GM21576 (cell line): Measurements from ENCODE around the gene SH3TC1.

Experiments
- ATAC-seq: cut with Tn5 transposase; IDR thresholded peaks from one replicate; pipeline ENCODE4 v1.9.1; 2021; ENCODE audit warnings: mild to moderate bottlenecking, moderate library complexity; ENCODE audit not compliant: unreplicated experiment

SH3TC1 gene

GRCh38 chr4:8212622-8213021 lies 13.5 kb downstream of the SH3TC1 start:
- no peak for ATAC-seq

GRCh38 chr4:8213121-8213520 lies 14.0 kb downstream of the SH3TC1 start:
- no peak for ATAC-seq

DNA sequence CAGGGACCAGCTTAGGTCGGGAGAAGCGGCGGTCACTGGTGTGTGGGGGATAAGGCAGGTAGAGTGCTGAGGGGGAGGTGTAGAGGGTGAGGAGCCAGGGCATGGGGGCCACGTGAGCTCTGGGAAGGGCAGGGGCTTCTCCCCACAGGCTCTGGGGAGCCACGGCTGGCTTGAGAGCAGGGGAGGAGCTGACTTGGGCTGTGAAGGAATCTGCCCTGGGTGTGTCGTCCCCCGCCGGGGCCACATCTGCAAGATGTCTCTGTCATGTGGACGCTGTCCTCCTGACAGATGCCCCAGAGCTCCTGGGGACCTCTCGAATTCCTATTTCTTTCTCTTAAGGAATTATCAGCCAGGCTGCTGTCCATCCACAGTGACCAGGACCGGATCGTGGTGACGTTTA lies 15.0 kb downstream of the SH3TC1 start:
- ATAC-seq: no peak

- no peak for ATAC-seq
Observed at GRCh38 chr4:8215001-8215427, 15.9 kb downstream of the SH3TC1 start.

DNA sequence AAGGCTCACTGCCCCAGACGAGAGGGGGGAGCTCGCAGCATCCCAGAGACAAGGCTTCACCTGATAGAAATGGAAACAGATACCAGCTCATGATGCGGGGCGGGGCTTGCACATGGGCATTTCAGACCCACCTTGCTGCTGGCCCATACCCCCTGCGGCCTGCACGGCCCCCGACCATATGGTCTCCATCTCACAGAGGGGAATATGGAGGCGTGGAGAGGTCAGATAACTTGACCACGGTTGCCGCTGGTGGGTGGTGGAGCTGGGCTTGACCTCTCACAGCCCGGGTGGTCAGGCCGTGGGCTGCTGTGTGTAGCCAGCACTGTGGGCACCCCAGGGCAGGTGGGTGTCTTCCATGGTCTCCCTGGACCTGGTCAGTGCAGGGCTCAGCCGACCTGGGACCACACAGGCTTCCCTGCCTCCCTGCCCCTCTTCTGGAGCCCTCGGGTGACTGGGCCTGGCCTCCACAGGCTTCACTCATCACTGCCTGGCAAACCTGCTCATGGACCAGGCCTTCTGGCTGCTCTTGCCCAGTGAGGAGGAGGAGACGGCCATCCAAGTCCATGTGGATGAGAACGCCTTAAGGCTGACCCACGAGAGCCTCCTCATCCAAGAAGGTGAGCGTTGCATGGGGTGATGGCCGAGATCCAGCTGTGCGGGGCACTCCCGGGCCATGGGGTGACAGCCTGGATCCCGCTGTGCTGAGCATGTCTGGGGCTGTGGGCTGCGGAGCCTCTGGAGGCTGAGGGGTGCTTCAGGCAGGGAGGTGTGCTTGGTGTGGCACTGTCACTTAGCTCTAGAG lies 16.8 kb downstream of the SH3TC1 start:
- ATAC-seq: no peak

DNA sequence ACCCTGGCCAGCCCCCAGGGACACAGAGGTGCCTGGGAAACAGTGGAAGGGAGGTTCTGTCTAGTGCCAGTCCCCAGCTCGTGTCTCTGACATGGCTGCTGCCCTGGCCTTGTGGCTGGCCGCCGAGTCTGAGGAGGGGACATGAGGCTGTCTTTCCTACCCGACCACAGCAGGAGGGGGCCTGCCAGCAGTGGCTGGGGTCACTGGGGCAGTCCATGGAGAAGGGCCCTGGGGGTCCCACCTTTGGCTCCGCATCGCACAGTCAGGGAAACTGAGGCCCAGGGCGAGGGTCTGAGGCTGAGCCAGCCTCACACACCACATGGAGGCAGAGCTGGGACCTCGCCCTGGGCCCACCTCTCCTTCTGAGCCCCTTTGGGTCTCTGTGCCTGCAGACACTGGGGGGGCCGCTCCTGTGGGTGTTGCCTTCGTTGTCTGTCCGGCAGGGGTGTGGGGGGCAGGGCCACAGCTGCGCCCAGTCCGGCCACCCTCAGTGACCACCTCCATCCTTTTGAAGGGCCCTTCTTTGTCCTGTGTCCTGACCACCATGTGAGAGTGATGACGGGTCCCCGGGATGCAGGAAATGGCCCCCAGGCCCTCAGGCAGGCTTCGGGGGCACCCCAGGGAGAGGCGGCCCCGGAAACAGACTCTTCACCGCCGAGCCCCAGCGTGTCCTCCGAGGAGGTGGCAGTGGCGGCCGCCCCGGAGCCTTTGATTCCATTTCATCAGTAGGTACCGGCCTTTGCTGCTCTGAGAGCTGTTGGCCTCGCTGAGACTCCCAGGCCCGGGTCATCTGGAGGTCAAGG lies 17.6 kb downstream of the SH3TC1 start:
- ATAC-seq: no peak

DNA sequence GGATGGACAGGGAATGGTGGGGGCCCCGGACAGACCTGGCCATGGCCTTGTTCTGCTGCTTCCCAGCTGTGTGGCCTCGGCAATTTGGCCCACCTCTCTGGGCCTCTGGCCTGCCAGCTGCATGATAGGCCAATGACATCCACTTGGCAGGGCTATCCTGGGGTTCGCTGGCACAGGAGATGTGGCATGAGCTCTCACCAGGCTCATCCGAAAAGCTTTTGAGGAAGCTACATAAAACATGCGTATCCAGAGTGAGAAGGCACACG lies 18.1 kb downstream of the SH3TC1 start:
- no peak for ATAC-seq

GRCh38 chr4:8217871-8218270 lies 18.8 kb downstream of the SH3TC1 start:
- ATAC-seq: no peak

GRCh38 chr4:8218371-8219031 lies 19.4 kb downstream of the SH3TC1 start:
- no peak for ATAC-seq

DNA sequence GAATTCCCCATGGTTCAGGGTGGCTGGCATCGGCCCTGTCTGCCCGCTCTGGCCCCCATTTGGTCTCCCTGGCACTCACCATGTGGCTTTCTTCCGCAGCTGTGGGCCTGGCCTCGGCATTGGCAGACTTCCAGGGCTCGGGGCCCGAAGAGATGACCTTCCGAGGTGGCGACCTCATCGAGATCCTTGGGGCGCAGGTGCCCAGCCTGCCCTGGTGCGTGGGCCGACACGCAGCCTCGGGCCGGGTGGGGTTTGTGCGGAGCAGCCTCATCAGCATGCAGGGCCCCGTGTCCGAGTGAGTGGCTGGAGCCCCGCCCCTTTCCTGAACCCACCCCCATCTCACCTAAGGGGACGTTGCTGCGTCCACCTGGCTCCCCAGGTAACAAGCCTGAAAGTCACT lies 20.1 kb downstream of the SH3TC1 start:
- no peak for ATAC-seq

GRCh38 chr4:8220661-8221450 lies 21.8 kb downstream of the SH3TC1 start:
- no peak for ATAC-seq

DNA sequence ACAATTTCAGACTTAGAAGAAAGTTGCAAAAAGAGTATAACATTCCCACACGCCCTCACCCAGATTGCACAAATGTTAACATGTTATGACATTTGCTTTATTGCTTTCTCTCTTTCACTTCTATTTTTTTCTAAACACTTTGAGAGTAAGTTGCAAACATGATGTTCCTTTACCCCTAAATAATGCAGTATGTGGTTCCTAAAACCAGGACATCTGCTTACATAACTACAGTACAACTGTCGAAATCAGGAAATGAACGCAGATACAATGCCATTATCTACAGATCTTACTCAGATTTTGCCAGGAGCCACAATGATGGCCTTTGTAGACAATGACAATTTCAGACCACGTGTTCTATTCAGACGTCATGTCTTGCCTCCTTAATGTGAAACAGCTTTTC lies 22.4 kb downstream of the SH3TC1 start:
- ATAC-seq: no peak

GRCh38 chr4:8221985-8222384 lies 22.9 kb downstream of the SH3TC1 start:
- ATAC-seq: no peak

DNA sequence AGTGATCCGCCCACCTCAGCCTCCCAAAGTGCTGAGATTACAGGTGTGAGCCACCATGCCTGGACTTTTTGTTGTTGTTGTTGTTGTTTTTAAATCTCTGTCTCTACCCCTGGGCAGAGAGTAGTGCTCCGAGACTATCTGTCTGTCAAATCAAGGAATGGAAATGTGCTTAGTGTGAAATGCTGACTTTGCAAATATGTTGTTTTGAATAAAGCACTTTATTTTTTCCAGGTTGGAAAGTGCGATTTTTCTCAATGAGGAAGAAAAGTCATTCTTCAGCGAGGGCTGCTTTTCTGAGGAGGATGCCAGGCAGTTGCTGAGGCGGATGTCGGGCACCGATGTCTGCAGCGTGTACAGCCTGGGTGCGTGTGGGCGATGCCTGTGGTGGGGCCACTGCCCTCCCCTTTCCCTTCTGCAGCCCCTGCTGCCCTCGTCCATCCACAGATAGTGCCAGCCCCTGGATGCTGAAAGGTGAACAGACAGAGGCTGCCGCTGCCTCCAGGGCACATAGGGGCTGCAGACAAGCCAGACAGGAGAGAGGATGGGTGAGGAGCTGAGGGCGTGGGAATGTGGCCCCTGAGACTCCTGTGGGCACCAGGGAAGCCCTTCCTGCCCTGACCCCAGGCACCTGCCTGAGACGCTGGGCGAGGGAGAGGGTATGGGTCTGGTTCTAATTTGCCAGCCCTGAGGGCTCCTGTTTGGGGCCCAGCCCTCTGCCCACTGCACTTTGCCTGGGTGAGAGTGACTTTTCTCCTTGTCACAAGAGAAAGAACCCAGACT lies 23.7 kb downstream of the SH3TC1 start:
- no peak for ATAC-seq

DNA sequence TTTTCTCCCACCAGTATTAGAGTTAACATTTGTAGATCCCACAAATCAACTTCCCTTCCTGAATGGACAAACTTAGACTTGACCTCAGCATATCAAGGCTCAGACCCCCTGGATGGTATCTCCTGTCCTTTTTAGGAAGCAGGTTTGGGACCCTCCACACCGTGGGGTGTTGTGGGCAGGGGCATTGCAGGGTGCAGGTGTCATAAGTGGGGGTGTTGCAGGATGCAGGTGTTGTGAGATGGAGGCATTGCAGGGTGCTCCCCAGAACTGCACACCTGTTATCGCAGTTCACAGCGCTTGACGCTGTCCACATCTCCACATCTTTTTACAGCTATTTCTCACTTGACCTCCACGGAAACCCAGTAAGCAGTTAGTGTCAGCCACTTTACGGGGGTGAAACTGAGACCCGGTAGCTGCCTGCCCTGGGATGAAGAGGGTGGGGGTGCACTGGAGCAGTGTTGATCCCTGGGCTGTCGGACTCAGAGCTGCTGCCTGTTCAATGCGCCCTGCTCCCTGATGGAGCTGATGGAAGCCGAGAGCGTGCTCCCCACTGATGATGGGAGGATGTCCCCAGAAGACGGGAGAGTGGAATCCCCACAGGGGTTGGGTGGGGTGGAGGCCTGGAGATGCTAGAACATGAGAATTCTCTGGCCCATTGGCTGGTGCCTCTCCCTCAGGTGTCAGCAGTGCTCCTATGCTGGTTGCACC lies 25.3 kb downstream of the SH3TC1 start:
- ATAC-seq: no peak

DNA sequence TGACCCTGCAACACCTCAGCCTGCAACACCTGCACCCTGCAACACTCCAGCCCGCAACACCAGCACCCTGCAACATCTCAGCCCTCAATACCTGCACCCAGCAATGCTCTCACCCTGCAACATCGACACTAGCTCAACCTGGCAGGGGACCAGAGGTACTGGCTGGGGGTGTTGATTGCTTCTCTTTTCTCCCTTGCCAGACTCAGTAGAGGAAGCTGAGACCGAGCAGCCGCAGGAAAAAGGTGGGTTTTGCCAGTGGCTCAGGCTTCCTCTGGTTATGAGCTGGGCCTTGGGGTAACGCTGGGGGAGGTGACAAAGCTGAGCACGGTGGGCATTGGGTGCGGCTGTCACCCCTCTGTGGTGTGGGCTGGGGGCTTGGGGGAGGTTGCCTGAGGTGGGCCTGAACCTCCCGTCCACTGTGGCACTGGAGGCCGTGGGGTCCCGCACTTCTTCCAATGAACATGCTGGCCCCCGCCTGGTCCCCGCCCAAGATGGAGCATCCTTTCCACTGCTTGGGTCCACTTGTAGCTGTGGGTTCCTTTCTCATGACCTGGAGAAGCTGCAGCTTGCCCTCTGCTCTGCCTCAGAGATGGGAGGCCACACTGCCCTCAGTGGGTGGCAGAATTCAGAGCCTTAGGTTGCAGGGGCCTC lies 26.0 kb downstream of the SH3TC1 start:
- no peak for ATAC-seq

DNA sequence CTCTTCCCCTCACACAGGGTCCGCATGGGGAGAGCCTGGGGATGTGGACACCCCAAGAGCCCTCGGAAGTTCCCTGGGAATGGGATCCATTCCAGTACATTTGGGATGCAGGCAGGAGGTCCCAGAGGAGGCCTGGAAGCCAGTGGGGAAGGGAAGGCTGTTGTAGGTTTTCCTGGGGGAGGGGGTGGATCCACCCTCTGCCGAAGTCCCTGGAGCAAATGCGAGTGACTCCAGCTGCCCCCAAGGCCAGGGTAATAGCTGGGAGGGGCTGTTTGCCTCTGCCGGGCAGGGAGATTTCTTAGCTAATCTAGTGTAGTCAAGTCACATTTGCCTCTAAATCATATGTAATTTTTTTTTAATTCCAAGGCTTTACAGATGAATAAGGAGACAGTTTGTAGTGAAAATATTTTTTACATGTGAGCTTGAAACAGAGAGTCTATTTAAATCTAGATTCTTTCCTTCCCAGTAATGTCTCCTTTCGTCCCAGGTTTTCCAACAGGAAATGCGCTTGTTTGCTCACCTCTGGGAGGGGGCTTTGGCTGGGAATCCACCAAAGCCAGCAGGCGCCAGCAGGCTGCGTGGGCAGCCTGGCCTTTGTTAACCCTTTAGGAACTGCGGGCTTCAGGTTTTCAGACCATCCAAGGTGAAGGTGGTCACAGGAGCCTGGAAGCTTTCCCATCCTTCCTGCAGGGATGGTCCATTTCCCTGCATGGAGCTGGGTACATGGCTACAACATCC lies 26.8 kb downstream of the SH3TC1 start:
- no peak for ATAC-seq

DNA sequence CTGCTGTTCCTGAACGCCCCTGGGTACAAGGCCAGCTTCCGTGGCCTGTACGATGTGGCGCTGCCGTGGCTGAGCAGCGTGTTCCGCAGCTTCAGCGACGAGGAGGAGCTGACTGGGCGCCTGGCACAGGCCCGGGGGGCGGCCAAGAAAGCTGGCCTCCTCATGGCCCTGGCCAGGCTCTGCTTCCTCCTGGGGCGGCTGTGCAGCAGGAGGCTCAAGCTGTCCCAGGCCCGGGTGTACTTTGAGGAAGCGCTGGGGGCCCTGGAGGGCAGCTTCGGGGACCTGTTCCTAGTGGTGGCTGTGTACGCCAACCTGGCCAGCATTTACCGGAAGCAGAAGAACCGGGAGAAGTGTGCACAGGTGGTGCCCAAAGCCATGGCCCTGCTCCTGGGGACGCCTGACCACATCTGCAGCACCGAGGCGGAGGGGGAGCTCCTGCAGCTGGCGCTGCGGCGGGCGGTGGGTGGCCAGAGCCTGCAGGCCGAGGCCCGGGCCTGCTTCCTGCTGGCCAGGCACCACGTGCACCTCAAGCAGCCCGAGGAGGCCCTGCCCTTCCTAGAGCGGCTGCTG lies 28.2 kb downstream of the SH3TC1 start:
- ATAC-seq: no peak
